ENCODE data around the gene RNF223. TPM values are rescaled to one million over a fixed set of nuclear protein-coding genes. Genes with fewer than 3 reads are reported as not detected.
"Not testable (repeated sequence)": the region's sequence is repeated elsewhere in the genome, so short reads cannot be mapped to it uniquely, and the experiment has no call there.

RNF223 gene
- total RNA-seq, 1 donor = not detected

- no peak overlapping the region for H3K27ac ChIP-seq (ENCODE audit: low read depth, low read length)
- no peaks in the 10 kb centered on the region for H3K36me3 ChIP-seq (ENCODE audit: insufficient read depth, low read length)
- H3K79me2 ChIP-seq (ENCODE audit: insufficient read depth, low read length) = no peaks in the 10 kb centered on the region
- H3K27me3 ChIP-seq (ENCODE audit: insufficient read depth, low read length) = peaks cover 43% of the 10 kb centered on the region
- peak overlapping the region; percentile 58 for H3K4me3 ChIP-seq (ENCODE audit: insufficient read depth, low read length)
- no peaks in the 10 kb centered on the region for H4K20me1 ChIP-seq (ENCODE audit: insufficient read depth, low read length)
- H3K4me1 ChIP-seq (ENCODE audit: insufficient read depth, low read length) = peaks cover 10% of the 10 kb centered on the region
- no peaks in the 10 kb centered on the region for H3K9me3 ChIP-seq (ENCODE audit: low read depth, low read length)
- TF ChIP-seq CTCF (IDR thresholded peaks at IDR 0.05; ENCODE audit: extremely low read depth, low read depth, low read length) = no peak
- peak; percentile 100 for DNase-seq (ENCODE audit: insufficient read length, low spot score, missing footprints)
- H3K4me2 ChIP-seq (ENCODE audit: insufficient read depth, low read length) = peak overlapping the region; percentile 58
- H2AFZ ChIP-seq (ENCODE audit: low read length) = no peak overlapping the region
Measured at GRCh38 chr1:1059494-1060280, 14.4 kb downstream of the RNF223 start.

- peak overlapping the region; percentile 58 for H3K4me3 ChIP-seq (ENCODE audit: insufficient read depth, low read length)
- peaks cover 5% of the 10 kb centered on the region for H3K4me1 ChIP-seq (ENCODE audit: insufficient read depth, low read length)
- no peak overlapping the region for H2AFZ ChIP-seq (ENCODE audit: low read length)
- no peaks in the 10 kb centered on the region for H3K9me3 ChIP-seq (ENCODE audit: low read depth, low read length)
- no peaks in the 10 kb centered on the region for H3K36me3 ChIP-seq (ENCODE audit: insufficient read depth, low read length)
- no peak overlapping the region for H3K27ac ChIP-seq (ENCODE audit: low read depth, low read length)
- H3K4me2 ChIP-seq (ENCODE audit: insufficient read depth, low read length) = peak overlapping the region; percentile 58
- peaks cover 43% of the 10 kb centered on the region for H3K27me3 ChIP-seq (ENCODE audit: insufficient read depth, low read length)
- H3K79me2 ChIP-seq (ENCODE audit: insufficient read depth, low read length) = no peaks in the 10 kb centered on the region
- peak; percentile 91 for DNase-seq (ENCODE audit: insufficient read length, low spot score, missing footprints)
- TF ChIP-seq CTCF (IDR thresholded peaks at IDR 0.05; ENCODE audit: extremely low read depth, low read depth, low read length) = no peak
- H4K20me1 ChIP-seq (ENCODE audit: insufficient read depth, low read length) = no peaks in the 10 kb centered on the region
Measured at GRCh38 chr1:1058921-1059493, 15.1 kb downstream of the RNF223 start.

- Histone ChIP-seq H3K27ac (ENCODE audit: low read depth, low read length) (no peak overlapping the region), H3K27me3 (ENCODE audit: insufficient read depth, low read length) (peaks cover 41% of the 10 kb centered on the region), H3K4me3 (ENCODE audit: insufficient read depth, low read length) (no peak overlapping the region), H3K36me3 (ENCODE audit: insufficient read depth, low read length) (no peaks in the 10 kb centered on the region), H4K20me1 (ENCODE audit: insufficient read depth, low read length) (no peaks in the 10 kb centered on the region), H3K79me2 (ENCODE audit: insufficient read depth, low read length) (no peaks in the 10 kb centered on the region), H2AFZ (ENCODE audit: low read length) (no peak overlapping the region), H3K4me2 (ENCODE audit: insufficient read depth, low read length) (no peak overlapping the region), H3K4me1 (ENCODE audit: insufficient read depth, low read length) (no peaks in the 10 kb centered on the region), H3K9me3 (ENCODE audit: low read depth, low read length) (no peaks in the 10 kb centered on the region)
- DNase-seq (ENCODE audit: insufficient read length, low spot score, missing footprints) = peak; percentile 92
- no peak for TF ChIP-seq CTCF (IDR thresholded peaks at IDR 0.05; ENCODE audit: extremely low read depth, low read depth, low read length)
Measured at GRCh38 chr1:1058088-1058905, 15.8 kb downstream of the RNF223 start.

- H3K9me3 ChIP-seq (ENCODE audit: low read depth, low read length); H3K4me3 ChIP-seq (ENCODE audit: insufficient read depth, low read length): not testable (repeated sequence)
Measured at GRCh38 chr1:1057769-1058087, 16.4 kb downstream of the RNF223 start.

More at GRCh38 chr1:1057769-1058087, 16.4 kb downstream of the RNF223 start:
- not testable (repeated sequence) for H3K36me3 ChIP-seq (ENCODE audit: insufficient read depth, low read length); H2AFZ ChIP-seq (ENCODE audit: low read length); DNase-seq (ENCODE audit: insufficient read length, low spot score, missing footprints); H3K27ac ChIP-seq (ENCODE audit: low read depth, low read length); H3K4me2 ChIP-seq (ENCODE audit: insufficient read depth, low read length); H4K20me1 ChIP-seq (ENCODE audit: insufficient read depth, low read length); H3K4me1 ChIP-seq (ENCODE audit: insufficient read depth, low read length); H3K79me2 ChIP-seq (ENCODE audit: insufficient read depth, low read length)
- H3K27me3 ChIP-seq (ENCODE audit: insufficient read depth, low read length) = peaks cover 35% of the 10 kb centered on the region
